Activated CD8-positive, alpha-beta memory T cell treated with anti-CD3 and anti-CD28 coated beads, Interleukin-2, amount 10 ng/mL, durations not matched to agents 7 days and 5 days (primary cell): ENCODE measurements around the gene UBAP2L. TPM values are rescaled to one million over a fixed set of nuclear protein-coding genes. Genes with fewer than 3 reads are reported as not detected.
"Not testable (repeated sequence)": the region's sequence is repeated elsewhere in the genome, so short reads cannot be mapped to it uniquely, and the experiment has no call there.

Source experiments
- ATAC-seq: fragments of 150-1000 bp; cut with Tn5 transposase; one replicate; pipeline ENCODE4 v1.10.0; 2021; ENCODE audit warnings: moderate library complexity
- CTCF ChIA-PET: fragments of 350-600 bp; sonication (Branson Sonifier 250); formaldehyde crosslinking; loops from one replicate; lab custom pipeline; 2021; ENCODE audit warnings: antibody characterized with exemption; lab: Charles Lee
- DNase-seq: peaks from one replicate; pipeline ENCODE4 v3.0.0-alpha.2; 2020
- H3K27ac Mint-ChIP-seq: one replicate; pipeline ENCODE4 v1.8.0; 2021; ENCODE audit warnings: mild to moderate bottlenecking, mixed read lengths
- H3K27me3 Mint-ChIP-seq: one replicate; pipeline ENCODE4 v1.8.0; 2021; ENCODE audit warnings: mixed read lengths
- H3K36me3 Mint-ChIP-seq: one replicate; pipeline ENCODE4 v1.8.0; 2021; ENCODE audit warnings: mild to moderate bottlenecking, mixed read lengths
- H3K4me1 Mint-ChIP-seq: one replicate; pipeline ENCODE4 v1.8.0; 2021; ENCODE audit warnings: mixed read lengths
- H3K4me3 Mint-ChIP-seq: one replicate; pipeline ENCODE4 v1.8.0; 2021; ENCODE audit warnings: mild to moderate bottlenecking, moderate library complexity, mixed read lengths
- H3K9me3 Mint-ChIP-seq: one replicate; pipeline ENCODE4 v1.8.0; 2022; ENCODE audit warnings: low read depth, mixed read lengths
- total RNA-seq, 2 experiments: library from RNA; stranded (reverse); gene quantifications; one replicate each; pipeline ENCODE4 v1.2.3, GENCODE V29; 2021

The UBAP2L gene
- total RNA-seq, 2 experiments from 2014 or later: 162 to 201 TPM

DNA sequence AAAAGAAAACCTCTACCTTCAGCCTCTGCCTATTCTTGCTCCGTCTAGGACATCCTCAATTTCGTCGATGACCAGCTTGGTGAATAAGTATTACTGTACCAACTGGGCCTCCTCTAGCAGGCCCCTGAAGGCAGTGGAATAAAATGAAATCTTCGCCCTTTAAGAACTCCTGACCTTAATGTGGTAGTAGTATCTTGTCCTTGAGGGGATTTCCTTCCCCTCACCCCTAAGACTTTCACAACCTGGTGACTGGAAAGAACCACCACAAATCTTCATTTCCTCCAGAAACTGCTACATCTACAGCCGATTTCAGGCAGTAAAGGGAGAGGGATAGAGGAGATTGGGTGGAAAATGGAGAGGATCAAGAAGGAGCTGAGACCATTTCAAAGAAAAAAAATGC lies 50.1 kb downstream of the UBAP2L start:
- Mint-ChIP-seq H3K4me3 (peak overlapping the region; percentile 57), H3K4me1 (peaks cover 41% of the 10 kb centered on the region), H3K36me3 (peaks cover 26% of the 10 kb centered on the region), H3K27me3 (no peaks in the 10 kb centered on the region), H3K27ac (peak overlapping the region; percentile 96), H3K9me3 (no peaks in the 10 kb centered on the region)
- DNase-seq (no peak), ATAC-seq (no peak)
- CTCF ChIA-PET: interaction anchor here (1.1 to 2.0 kb wide), 7 partner anchors 9 to 93 kb away, joined by 3 to 24 read pairs (median 6); no protein-coding TSS in a partner anchor

DNA sequence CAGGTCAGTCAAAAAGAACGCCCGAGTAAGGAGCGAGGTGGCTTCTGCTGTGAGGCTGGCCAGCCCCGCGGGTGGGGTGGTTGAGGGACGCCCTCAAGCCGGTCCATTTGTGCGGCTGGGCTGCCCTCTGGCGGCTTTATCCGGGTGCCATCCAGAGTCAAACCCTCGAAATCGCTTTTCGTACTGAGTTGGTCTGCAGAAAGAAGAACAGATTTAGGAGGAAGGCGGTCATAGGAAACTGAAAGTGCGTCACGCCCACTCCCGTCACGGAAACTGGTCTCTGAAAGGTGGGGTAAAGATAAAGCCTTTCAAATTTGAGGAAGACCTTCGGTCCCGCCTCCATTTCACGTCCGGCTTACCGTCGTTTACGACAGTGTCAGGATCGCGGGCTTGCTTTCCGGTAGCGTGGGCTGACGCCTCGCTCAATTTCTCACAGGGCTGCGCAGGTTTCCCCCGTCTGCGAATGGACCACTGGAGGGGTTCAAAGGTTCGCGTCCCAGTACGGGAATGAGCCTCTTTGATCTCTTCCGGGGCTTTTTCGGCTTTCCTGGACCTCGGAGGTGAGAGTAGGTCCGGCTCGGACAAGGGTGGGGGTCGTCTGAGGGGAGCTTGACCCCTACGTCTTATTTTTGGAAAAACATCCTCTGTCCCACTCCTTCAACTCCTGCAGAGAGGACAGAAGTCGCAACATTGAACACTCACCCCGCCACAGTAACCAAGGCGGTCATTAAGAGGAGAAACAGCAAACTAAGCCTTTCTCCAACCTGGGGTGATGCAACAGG lies 51.7 kb downstream of the UBAP2L start, which contains the start of gene HAX1:
TSS of gene HAX1 (plus strand) at position 413 of the 782 bp plus-strand sequence. CDS start at position 508, 95 bp downstream.
- CTCF ChIA-PET: interaction anchor here (0.6 to 2.5 kb wide), 24 partner anchors 11 to 325 kb away, joined by 3 to 24 read pairs (median 4); partner anchors contain the start of genes ATP8B2, JTB and TPM3
- ATAC-seq: peak; percentile 93
- peak within 1 kb of the TSS; percentile 92 for H3K4me3 Mint-ChIP-seq
- peak; percentile 99 for DNase-seq
- no peaks in the 10 kb centered on the region for H3K27me3 Mint-ChIP-seq
- peaks cover 23% of the 10 kb centered on the region for H3K36me3 Mint-ChIP-seq
- peak within 1 kb of the TSS; percentile 96 for H3K27ac Mint-ChIP-seq
- H3K4me1 Mint-ChIP-seq: peaks cover 37% of the 10 kb centered on the region
- H3K9me3 Mint-ChIP-seq: no peaks in the 10 kb centered on the region

DNA sequence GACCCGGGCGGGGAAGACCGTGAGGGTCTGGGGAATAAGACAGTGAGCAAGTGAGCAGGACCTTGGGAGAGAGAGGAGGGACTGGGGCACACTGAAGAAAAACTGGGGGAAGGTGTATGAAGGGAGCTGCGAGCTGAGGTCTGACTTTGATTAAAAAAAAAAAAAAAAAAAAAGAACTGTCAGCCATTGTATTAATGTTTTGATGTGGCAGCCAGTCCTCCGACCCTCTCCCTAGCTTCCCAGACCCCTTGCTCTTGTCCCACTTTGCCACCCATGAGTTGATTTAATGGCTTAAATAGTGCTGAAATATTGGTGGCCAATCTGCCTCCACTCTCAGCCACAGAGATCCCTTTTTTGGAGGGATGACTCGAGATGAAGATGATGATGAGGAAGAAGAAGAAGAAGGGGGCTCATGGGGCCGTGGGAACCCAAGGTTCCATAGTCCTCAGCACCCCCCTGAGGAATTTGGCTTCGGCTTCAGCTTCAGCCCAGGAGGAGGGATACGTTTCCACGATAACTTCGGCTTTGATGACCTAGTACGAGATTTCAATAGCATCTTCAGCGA lies 52.3 kb downstream of the UBAP2L start:
- peaks cover 23% of the 10 kb centered on the region for H3K36me3 Mint-ChIP-seq
- peaks cover 37% of the 10 kb centered on the region for H3K4me1 Mint-ChIP-seq
- H3K27me3 Mint-ChIP-seq: no peaks in the 10 kb centered on the region
- peak overlapping the region; percentile 96 for H3K27ac Mint-ChIP-seq
- ATAC-seq (no peak), DNase-seq (no peak)
- CTCF ChIA-PET: interaction anchor here (1.0 to 2.5 kb wide), 5 partner anchors 53 to 90 kb away, joined by 4 to 16 read pairs (median 5); partner anchors contain the start of gene ATP8B2
- H3K9me3 Mint-ChIP-seq: no peaks in the 10 kb centered on the region
- H3K4me3 Mint-ChIP-seq: peak overlapping the region; percentile 92

DNA sequence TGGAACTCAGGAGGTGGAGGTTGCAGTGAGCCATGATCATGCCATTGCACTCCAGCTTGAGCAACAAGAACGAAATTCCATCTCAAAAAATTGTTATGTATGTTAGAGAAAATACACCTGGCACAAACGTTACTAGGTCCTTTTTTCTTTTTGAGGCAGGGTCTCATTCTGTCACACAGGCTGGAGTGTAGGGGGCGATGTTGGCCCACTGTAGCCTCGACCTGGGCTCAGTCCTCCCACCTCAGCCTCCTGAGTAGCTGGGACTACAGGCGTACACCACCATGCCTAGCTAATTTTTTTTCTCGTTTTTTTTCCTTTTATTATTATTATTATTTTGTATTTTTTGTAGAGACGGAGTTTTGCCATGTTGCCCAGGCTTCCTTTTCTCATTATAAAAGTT lies 56.0 kb downstream of the UBAP2L start:
- no peaks in the 10 kb centered on the region for H3K27me3 Mint-ChIP-seq
- no peak overlapping the region for H3K27ac Mint-ChIP-seq
- H3K4me1 Mint-ChIP-seq: peaks cover 25% of the 10 kb centered on the region
- no peak overlapping the region for H3K4me3 Mint-ChIP-seq
- DNase-seq (no peak), ATAC-seq (no peak)
- CTCF ChIA-PET: interaction anchor here (0.7 to 4.1 kb wide), 8 partner anchors 18 to 202 kb away, joined by 3 to 24 read pairs (median 4); partner anchors contain the start of gene ATP8B2
- peaks cover 14% of the 10 kb centered on the region for H3K36me3 Mint-ChIP-seq
- H3K9me3 Mint-ChIP-seq: no peaks in the 10 kb centered on the region

DNA sequence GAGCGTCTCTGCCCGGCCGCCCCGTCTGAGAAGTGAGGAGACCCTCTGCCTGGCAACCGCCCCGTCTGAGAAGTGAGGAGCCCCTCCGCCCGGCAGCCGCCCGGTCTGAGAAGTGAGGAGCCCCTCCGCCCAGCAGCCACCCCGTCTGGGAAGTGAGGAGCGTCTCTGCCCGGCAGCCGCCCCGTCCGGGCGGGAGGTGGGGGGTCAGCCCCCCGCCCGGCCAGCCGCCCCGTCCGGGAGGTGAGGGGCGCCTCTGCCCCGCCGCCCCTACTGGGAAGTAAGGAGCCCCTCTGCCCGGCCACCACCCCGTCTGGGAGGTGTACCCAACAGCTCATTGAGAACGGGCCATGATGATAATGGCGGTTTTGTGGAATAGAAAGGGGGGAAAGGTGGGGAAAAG lies 66.8 kb downstream of the UBAP2L start:
- H3K36me3 Mint-ChIP-seq, H3K27me3 Mint-ChIP-seq, H3K9me3 Mint-ChIP-seq, DNase-seq, ATAC-seq, H3K4me3 Mint-ChIP-seq, H3K4me1 Mint-ChIP-seq, H3K27ac Mint-ChIP-seq, CTCF ChIA-PET: not testable (repeated sequence)

DNA sequence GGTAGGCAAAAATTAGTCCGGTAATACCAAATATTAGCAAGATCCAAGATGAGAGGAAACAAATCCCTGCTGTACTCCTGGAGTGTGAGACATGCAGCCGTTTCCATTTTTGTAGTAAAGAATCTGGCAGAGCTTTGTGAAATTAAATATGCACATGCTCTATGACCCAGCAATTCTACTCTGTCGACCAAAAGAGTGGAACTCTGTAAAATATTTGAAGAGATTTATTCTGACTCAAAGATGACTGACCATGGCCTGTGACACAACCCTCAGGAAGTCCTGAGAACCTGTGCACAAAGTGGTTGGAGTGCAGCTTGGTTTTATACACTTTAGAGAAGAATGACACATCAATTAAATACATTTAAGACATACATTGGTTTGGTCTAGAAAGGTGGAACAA lies 67.9 kb downstream of the UBAP2L start:
- H3K4me1 Mint-ChIP-seq: no peaks in the 10 kb centered on the region
- H3K27ac Mint-ChIP-seq: no peak overlapping the region
- no peak for ATAC-seq
- peaks cover 5% of the 10 kb centered on the region for H3K9me3 Mint-ChIP-seq
- CTCF ChIA-PET: no interaction called here
- H3K27me3 Mint-ChIP-seq: peaks cover 5% of the 10 kb centered on the region
- H3K4me3 Mint-ChIP-seq: no peak overlapping the region
- no peak for DNase-seq
- peaks cover 4% of the 10 kb centered on the region for H3K36me3 Mint-ChIP-seq

DNA sequence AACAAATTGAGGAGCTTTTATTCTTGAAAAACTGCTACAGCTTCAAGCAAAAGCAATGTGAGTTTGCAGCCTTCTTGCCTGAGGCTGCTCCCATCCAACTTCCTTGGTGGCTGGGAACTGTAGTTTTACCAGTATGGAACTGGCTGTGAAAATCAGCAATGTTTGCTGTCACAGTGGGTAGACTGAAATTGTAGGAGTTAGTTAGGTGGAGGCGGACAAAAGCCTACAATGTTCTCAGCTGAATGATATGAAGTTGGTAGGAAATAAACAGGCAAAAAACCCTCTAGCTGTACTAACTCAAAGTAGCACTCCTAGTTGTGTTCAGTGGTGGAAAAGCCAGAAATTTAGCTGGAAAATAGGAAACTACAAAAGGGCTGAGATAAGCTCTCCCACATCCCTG lies 70.2 kb downstream of the UBAP2L start:
- CTCF ChIA-PET: interaction anchor here (1.2 kb wide), 1 partner anchor 45 kb away, joined by 3 read pairs; no protein-coding TSS in a partner anchor
- Mint-ChIP-seq H3K9me3 (peaks cover 9% of the 10 kb centered on the region), H3K27me3 (peaks cover 5% of the 10 kb centered on the region), H3K4me1 (no peaks in the 10 kb centered on the region), H3K36me3 (peaks cover 8% of the 10 kb centered on the region), H3K4me3 (no peak overlapping the region), H3K27ac (no peak overlapping the region)
- DNase-seq: no peak
- no peak for ATAC-seq

DNA sequence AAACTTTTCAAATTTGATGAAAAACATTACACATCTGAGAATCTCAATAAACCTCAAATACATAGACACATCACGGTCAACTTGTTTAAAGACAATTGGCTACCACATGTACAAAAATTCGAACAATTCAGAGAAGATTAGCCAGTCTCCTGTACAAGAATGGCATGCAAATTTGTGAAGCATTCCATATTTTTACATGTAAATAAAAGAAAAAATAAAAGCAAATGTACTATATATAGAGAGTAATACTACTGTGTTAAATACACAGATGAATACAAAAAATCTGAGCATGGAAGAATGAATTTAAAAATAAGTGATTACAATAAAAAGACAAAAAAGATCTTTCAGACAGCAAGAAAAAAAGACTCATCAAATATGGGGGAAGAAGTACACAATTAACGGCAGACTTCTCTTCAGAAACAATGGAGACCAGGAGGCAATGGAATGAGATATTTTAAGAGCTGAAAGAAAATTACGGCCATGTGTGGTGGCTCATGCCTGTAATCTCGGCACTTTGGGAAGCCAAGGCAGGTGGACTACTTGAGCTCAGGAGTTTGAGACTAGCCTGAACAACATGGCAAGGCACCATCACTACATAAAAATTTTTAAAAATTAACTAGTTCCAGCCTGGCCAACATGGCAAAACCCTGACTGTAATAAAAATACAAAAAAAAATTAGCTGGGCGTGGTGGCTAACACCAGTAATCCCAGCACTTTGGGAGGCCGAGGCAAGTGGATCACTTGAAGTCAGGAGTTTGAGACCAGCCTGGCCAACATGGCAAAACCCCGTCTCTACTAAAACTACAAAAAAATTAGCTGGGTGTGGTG lies 74.9 kb downstream of the UBAP2L start:
- H3K36me3 Mint-ChIP-seq: peaks cover 8% of the 10 kb centered on the region
- no peaks in the 10 kb centered on the region for H3K27me3 Mint-ChIP-seq
- ATAC-seq: no peak
- DNase-seq: no peak
- no peaks in the 10 kb centered on the region for H3K4me1 Mint-ChIP-seq
- H3K4me3 Mint-ChIP-seq: no peak overlapping the region
- CTCF ChIA-PET: no interaction called here
- H3K27ac Mint-ChIP-seq: no peak overlapping the region
- peaks cover 9% of the 10 kb centered on the region for H3K9me3 Mint-ChIP-seq

DNA sequence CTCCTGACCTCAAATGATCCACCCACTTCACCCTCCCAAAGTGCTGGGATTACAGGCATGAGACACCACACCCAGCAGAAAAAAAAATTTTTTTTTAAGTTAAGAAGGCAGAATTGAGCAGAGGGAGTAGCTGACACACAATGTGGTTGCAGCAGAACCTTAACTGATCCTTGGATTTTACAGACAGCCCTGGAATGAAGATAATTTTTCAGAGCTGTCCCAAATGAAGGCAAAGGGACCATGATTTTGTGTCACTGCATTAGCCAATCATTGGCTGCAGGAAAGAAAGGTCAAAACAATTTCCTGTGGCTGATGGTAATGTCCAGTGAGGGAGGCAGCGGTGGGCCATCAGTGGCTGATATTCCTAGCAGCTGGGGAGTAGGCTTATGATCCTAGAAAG lies 80.8 kb downstream of the UBAP2L start:
- Mint-ChIP-seq H3K4me1 (peaks cover 4% of the 10 kb centered on the region), H3K27me3 (no peaks in the 10 kb centered on the region), H3K9me3 (no peaks in the 10 kb centered on the region), H3K27ac (no peak overlapping the region), H3K4me3 (no peak overlapping the region), H3K36me3 (no peaks in the 10 kb centered on the region)
- DNase-seq (no peak), ATAC-seq (no peak)
- CTCF ChIA-PET: interaction anchor here (0.7 kb wide), 1 partner anchor 10 kb away, joined by 4 read pairs; no protein-coding TSS in a partner anchor

DNA sequence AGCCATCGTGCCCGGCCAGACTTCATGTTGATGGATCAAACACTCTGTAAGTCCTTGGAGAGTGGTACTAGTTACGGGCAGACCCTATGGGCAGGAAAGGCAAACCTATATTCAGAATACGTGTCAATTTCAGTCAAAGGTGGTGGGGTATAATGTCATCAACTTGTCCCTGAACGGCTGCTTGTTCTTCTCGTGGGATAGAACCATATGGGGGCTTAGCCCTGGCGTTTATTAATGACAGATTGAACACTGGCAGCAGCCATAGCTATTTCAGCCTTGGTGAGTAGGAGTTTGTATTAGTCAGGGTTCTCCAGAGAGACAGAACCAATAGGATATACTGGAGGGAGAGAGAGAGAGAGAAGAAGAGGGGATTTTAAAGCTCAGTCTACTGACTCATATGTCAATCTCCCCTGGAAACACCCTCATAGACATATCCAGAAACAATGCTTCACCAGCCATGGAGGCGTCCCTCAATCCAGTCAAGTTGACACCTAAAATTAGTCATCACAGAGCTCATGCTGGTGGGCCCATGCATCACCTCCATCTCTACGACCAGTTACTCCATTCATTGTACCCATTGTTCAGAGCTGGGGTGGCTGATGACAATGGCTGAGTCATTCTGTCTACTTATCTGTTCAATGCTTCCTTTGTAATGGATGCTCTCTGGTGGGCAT lies 84.0 kb downstream of the UBAP2L start:
- CTCF ChIA-PET: interaction anchor here (1.1 to 1.3 kb wide), 2 partner anchors 30 to 40 kb away, joined by 4 to 5 read pairs; no protein-coding TSS in a partner anchor
- DNase-seq: peak; percentile 56
- no peak overlapping the region for H3K4me3 Mint-ChIP-seq
- ATAC-seq: no peak
- no peaks in the 10 kb centered on the region for H3K36me3 Mint-ChIP-seq
- H3K27me3 Mint-ChIP-seq: no peaks in the 10 kb centered on the region
- H3K27ac Mint-ChIP-seq: no peak overlapping the region
- H3K4me1 Mint-ChIP-seq: peaks cover 18% of the 10 kb centered on the region
- H3K9me3 Mint-ChIP-seq: no peaks in the 10 kb centered on the region

DNA sequence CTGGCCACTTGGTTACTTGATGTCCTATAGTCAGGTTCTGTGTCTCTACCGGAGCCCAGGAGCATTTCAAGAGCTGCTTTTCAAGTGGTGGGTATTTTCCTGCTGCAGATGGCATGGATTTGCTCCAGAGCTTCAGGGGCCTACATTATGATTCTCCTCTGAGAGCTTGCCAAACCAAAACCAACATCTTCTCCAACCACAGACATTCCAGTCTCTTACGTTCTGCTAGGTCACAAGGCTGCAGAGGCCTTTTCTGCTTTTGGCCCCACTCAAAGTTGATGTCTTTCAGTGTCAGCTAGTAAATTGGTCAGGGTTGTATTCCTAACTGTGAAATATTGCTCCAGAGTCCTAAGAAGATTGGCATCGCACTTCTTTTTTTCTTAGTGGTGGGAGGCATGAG lies 85.4 kb downstream of the UBAP2L start:
- Mint-ChIP-seq H3K9me3 (no peaks in the 10 kb centered on the region), H3K4me1 (peaks cover 18% of the 10 kb centered on the region), H3K36me3 (peaks cover 2% of the 10 kb centered on the region), H3K4me3 (no peak overlapping the region), H3K27me3 (no peaks in the 10 kb centered on the region), H3K27ac (no peak overlapping the region)
- CTCF ChIA-PET: interaction anchor here (0.8 to 1.0 kb wide), 2 partner anchors 20 to 34 kb away, joined by 3 to 5 read pairs; no protein-coding TSS in a partner anchor
- ATAC-seq (no peak), DNase-seq (no peak)

DNA sequence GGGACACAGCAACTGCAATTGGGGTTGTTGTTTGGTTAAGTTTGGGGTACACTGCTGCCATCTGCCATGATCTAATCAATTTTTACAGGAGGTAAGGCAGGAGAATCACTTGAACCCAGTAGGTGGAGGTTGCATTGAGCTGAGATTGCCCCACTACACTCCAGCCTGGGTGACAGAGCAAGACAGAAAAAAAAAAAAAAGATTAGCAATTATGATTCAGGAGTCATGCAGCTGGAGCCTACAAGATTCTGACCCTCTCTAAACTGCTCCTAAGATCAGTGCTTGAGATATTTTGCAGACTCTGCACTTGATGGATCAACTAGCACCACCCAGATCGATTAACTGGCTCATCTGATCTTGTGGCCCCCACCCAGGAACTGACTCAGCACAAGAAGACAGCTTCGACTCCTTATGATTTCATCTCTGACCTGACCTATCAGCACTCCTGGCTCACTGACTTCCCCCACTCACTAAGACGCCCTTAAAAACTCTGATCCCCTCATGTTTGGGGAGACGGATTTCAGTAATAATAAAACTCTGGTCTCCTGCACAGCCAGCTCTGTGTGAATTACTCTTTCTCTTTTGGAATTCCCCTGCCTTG lies 87.0 kb downstream of the UBAP2L start:
- H3K36me3 Mint-ChIP-seq, H3K9me3 Mint-ChIP-seq, H3K27me3 Mint-ChIP-seq, H3K4me3 Mint-ChIP-seq: not testable (repeated sequence)
- peaks cover 18% of the 10 kb centered on the region for H3K4me1 Mint-ChIP-seq
- ATAC-seq: peak; percentile 33
- CTCF ChIA-PET: interaction anchor here (2.3 kb wide), 1 partner anchor 17 kb away, joined by 8 read pairs; the partner anchor contains the start of gene ATP8B2
- DNase-seq: peak; percentile 45
- peak overlapping the region; percentile 52 for H3K27ac Mint-ChIP-seq
